Measurements from ENCODE around the gene TTLL5. TPM values are rescaled to one million over a fixed set of nuclear protein-coding genes. Genes with fewer than 3 reads are reported as not detected.

TTLL5 gene
- total RNA-seq, 1 donor from 2014 or later: 45.2 TPM

GRCh38 chr14:75630695-75631452, 30.2 kb upstream of the TTLL5 start:
- Mint-ChIP-seq H3K27ac (no peak overlapping the region), H3K36me3 (peaks cover 2% of the 10 kb centered on the region), H3K4me1 (peaks cover 2% of the 10 kb centered on the region), H3K27me3 (ENCODE audit: low read depth) (no peaks in the 10 kb centered on the region), H3K4me3 (no peak overlapping the region), H3K9me3 (peaks cover 4% of the 10 kb centered on the region)
- no peak for DNase-seq (ENCODE audit: low spot score in 2 of 2, unreplicated experiment in 2 of 2)
- TF ChIP-seq CTCF (IDR thresholded peaks at IDR 0.05; ENCODE audit: unreplicated experiment): no peak

- H3K27me3 Mint-ChIP-seq (ENCODE audit: low read depth): no peaks in the 10 kb centered on the region
- no peak for DNase-seq (ENCODE audit: low spot score in 2 of 2, unreplicated experiment in 2 of 2)
- H3K27ac Mint-ChIP-seq: no peak overlapping the region
Measured at GRCh38 chr14:75631453-75631831, 29.6 kb upstream of the TTLL5 start.

DNA sequence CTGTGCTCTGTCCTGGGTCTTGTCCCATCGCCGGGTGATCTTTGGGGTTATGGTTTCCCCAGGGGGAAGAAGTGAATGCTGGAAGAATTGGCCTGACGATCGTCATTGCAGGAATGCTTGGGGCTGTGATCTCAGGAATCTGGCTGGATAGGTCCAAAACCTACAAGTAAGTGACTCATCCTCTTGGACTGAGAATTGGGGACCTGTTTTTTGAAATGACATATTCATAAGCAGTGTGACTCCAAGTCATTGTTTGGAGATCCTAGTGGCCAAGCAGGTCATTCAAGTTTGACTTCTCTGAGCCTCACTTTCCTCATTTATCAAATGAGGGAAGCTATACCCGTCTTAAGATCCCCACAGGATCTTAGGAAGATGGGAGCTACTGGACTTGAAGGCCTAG, 26.2 kb upstream of the TTLL5 start:
- Mint-ChIP-seq H3K9me3 (no peaks in the 10 kb centered on the region), H3K4me3 (no peak overlapping the region), H3K4me1 (no peaks in the 10 kb centered on the region), H3K27ac (no peak overlapping the region), H3K36me3 (no peaks in the 10 kb centered on the region), H3K27me3 (ENCODE audit: low read depth) (no peaks in the 10 kb centered on the region)
- TF ChIP-seq CTCF (IDR thresholded peaks at IDR 0.05; ENCODE audit: unreplicated experiment): no peak
- no peak for DNase-seq (ENCODE audit: low spot score in 2 of 2, unreplicated experiment in 2 of 2)

More at GRCh38 chr14:75631453-75631831, 29.6 kb upstream of the TTLL5 start:
- Mint-ChIP-seq H3K4me3 (no peak overlapping the region), H3K36me3 (peaks cover 2% of the 10 kb centered on the region), H3K4me1 (peaks cover 2% of the 10 kb centered on the region), H3K9me3 (peaks cover 4% of the 10 kb centered on the region)
- TF ChIP-seq CTCF (IDR thresholded peaks at IDR 0.05; ENCODE audit: unreplicated experiment): no peak

- DNase-seq (ENCODE audit: low spot score in 2 of 2, unreplicated experiment in 2 of 2): no peak
- H3K4me3 Mint-ChIP-seq: no peak overlapping the region
- H3K36me3 Mint-ChIP-seq: no peaks in the 10 kb centered on the region
- H3K27me3 Mint-ChIP-seq (ENCODE audit: low read depth): no peaks in the 10 kb centered on the region
- H3K27ac Mint-ChIP-seq: no peak overlapping the region
- no peaks in the 10 kb centered on the region for H3K4me1 Mint-ChIP-seq
- H3K9me3 Mint-ChIP-seq: no peaks in the 10 kb centered on the region
- TF ChIP-seq CTCF (IDR thresholded peaks at IDR 0.05; ENCODE audit: unreplicated experiment): no peak
Measured at GRCh38 chr14:75636100-75636692, 24.9 kb upstream of the TTLL5 start.

- H3K4me1 Mint-ChIP-seq: no peaks in the 10 kb centered on the region
- H3K27ac Mint-ChIP-seq: no peak overlapping the region
- DNase-seq (ENCODE audit: low spot score in 2 of 2, unreplicated experiment in 2 of 2): no peak
- no peaks in the 10 kb centered on the region for H3K9me3 Mint-ChIP-seq
- H3K4me3 Mint-ChIP-seq: no peak overlapping the region
- no peak for TF ChIP-seq CTCF (IDR thresholded peaks at IDR 0.05; ENCODE audit: unreplicated experiment)
- no peaks in the 10 kb centered on the region for H3K27me3 Mint-ChIP-seq (ENCODE audit: low read depth)
- no peaks in the 10 kb centered on the region for H3K36me3 Mint-ChIP-seq
Measured at GRCh38 chr14:75640876-75641275, 20.2 kb upstream of the TTLL5 start.

Measured in mesothelial cell of epicardium (in vitro differentiated cells).